ENCODE data around the gene CLEC18A.

Gene CLEC18A

DNA sequence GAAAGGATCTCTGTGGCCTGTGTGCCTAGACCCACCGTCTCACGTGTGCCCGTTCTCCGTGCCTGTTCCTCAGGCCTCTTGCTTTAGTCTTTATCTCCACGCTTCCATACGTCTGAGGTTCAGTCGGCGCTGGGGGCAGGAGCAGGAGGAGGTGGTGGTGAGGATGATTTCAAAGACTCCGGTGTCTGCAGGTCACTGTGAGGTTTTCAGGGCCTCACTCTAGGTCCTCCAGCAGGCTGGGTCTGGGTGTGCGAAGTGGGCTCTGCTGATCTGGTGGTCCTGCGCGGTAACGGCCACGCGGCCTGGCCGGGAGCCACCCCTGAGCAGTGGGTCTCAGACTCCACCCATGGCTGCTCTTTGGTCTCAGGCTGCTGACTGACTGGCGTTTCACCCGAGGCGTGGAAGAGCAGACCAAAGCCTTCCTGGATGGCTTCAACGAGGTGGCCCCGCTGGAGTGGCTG, 14.4 kb upstream of the CLEC18A start:
- DNase-seq (ENCODE audit: low read depth, low spot score) = no peak
- no peak overlapping the region for H3K4me3 ChIP-seq (ENCODE audit: low read depth, low read length)
- ChIA-PET POLR2A (no interaction called here), CTCF (interaction anchor here (0.7 to 23.1 kb wide), 10 partner anchors 9 to 214 kb away, joined by 3 to 598 read pairs (median 3); partner anchors contain the start of gene NOB1)
- TF ChIP-seq, protein P1, sequence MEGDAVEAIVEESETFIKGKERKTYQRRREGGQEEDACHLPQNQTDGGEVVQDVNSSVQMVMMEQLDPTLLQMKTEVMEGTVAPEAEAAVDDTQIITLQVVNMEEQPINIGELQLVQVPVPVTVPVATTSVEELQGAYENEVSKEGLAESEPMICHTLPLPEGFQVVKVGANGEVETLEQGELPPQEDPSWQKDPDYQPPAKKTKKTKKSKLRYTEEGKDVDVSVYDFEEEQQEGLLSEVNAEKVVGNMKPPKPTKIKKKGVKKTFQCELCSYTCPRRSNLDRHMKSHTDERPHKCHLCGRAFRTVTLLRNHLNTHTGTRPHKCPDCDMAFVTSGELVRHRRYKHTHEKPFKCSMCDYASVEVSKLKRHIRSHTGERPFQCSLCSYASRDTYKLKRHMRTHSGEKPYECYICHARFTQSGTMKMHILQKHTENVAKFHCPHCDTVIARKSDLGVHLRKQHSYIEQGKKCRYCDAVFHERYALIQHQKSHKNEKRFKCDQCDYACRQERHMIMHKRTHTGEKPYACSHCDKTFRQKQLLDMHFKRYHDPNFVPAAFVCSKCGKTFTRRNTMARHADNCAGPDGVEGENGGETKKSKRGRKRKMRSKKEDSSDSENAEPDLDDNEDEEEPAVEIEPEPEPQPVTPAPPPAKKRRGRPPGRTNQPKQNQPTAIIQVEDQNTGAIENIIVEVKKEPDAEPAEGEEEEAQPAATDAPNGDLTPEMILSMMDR (IDR thresholded peaks at IDR 0.05; ENCODE audit: insufficient read depth, low read length, missing control alignments) = no peak

DNA sequence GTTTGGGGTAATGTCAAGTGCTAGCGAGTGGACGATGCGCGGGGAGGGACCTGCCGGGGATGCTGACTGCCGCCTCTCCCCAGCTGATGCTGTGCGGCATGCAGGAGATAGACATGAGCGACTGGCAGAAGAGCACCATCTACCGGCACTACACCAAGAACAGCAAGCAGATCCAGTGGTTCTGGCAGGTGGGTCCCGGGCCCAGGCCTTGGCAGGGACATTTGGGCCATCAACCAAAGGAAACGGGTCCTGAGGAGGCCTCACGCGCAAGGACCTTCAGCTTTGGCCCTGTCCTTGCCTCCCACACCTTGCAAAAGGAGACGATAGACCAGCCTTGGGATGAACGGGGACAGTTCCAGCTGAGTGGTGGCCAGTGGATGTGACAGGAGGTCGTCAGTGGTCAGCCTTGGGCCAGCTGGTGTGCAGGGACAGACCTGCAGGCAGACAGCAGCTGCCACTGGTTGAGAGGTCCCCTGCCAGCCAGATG, 13.6 kb upstream of the CLEC18A start:
- POLR2A ChIA-PET = no interaction called here
- no peak for DNase-seq (ENCODE audit: low read depth, low spot score)
- H3K4me3 ChIP-seq (ENCODE audit: low read depth, low read length) = no peak overlapping the region
- TF ChIP-seq, protein P1 (IDR thresholded peaks at IDR 0.05; ENCODE audit: insufficient read depth, low read length, missing control alignments) = peak; percentile 57
- CTCF ChIA-PET = interaction anchor here (0.7 to 23.1 kb wide), 11 partner anchors 9 to 215 kb away, joined by 3 to 598 read pairs (median 3); partner anchors contain the start of gene NOB1

DNA sequence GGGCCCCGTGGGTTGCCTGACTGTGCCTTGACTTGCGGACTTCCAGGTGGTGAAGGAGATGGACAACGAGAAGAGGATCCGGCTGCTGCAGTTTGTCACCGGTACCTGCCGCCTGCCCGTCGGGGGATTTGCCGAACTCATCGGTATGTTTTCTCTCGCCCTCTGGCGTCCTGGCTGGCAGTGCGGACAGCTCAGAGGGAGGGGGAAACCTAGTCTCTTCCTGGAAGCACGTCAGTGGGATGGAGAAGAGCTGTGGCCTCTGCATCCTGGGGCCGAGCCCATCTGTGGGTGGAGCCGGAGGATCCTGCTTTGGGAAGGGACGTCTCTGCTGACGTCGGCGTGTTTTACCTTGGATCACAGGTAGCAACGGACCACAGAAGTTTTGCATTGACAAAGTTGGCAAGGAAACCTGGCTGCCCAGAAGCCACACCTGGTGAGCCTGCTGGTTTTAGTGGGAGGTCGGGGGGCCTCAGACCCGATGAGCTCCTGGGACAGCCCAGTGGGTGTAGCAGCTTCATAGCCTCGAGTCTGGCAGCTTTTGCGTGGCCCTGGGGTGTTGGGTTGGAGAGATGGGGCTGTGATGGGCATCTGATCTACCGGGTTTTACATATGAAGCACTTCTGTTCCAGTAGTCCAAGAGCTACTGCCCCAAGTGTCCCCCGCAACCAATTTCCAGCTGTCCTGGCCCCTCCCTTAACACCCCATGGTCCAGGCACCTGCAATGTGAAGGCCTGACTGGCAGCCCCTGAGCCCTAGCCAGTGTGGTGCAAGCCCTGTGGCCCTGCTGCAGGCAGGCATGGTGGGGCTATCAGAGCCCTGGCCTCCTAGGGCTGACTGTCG, 11.9 kb upstream of the CLEC18A start:
- H3K4me3 ChIP-seq (ENCODE audit: low read depth, low read length) = no peak overlapping the region
- DNase-seq (ENCODE audit: low read depth, low spot score) = no peak
- ChIA-PET CTCF (interaction anchor here (1.0 to 23.1 kb wide), 3 partner anchors 11 to 184 kb away, joined by 3 to 598 read pairs (median 72); partner anchors contain the start of gene NOB1), POLR2A (no interaction called here)
- TF ChIP-seq, protein P1 (IDR thresholded peaks at IDR 0.05; ENCODE audit: insufficient read depth, low read length, missing control alignments) = no peak

DNA sequence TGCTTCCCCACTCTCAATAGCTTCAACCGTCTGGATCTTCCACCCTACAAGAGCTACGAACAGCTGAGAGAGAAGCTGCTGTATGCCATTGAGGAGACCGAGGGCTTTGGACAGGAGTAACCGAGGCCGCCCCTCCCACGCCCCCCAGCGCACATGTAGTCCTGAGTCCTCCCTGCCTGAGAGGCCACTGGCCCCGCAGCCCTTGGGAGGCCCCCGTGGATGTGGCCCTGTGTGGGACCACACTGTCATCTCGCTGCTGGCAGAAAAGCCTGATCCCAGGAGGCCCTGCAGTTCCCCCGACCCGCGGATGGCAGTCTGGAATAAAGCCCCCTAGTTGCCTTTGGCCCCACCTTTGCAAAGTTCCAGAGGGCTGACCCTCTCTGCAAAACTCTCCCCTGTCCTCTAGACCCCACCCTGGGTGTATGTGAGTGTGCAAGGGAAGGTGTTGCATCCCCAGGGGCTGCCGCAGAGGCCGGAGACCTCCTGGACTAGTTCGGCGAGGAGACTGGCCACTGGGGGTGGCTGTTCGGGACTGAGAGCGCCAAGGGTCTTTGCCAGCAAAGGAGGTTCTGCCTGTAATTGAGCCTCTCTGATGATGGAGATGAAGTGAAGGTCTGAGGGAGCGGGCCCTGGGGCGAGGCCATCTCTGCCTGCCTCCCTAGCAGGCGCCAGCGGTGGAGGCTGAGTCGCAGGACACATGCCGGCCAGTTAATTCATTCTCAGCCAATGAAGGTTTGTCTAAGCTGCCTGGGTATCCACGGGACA, 11.1 kb upstream of the CLEC18A start:
- TF ChIP-seq, protein P1 (IDR thresholded peaks at IDR 0.05; ENCODE audit: insufficient read depth, low read length, missing control alignments) = no peak
- no peak overlapping the region for H3K4me3 ChIP-seq (ENCODE audit: low read depth, low read length)
- CTCF ChIA-PET = interaction anchor here (1.0 to 23.1 kb wide), 3 partner anchors 12 to 185 kb away, joined by 3 to 598 read pairs (median 72); partner anchors contain the start of gene NOB1
- DNase-seq (ENCODE audit: low read depth, low spot score) = no peak
- POLR2A ChIA-PET = no interaction called here

DNA sequence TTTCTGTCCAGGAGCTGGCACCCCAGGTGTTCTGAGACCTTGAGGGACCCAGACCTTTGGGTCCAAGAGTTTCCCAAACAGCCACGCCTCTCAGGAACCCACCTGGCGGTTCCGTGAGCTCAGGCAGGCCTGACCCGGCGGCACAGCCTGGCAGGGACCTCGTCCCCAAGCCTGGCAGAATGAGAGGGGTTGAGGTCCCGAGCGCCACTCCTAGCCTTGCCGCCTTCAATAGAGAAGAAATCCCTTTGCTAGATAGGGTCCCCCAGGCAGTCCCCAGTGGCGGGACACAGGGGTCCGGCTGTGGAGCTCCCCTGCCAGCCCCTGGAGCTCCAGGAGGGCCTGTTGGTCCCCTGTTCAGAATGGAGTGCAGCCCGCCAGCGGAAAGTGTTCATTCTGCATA, 10.5 kb upstream of the CLEC18A start:
- ChIA-PET CTCF (interaction anchor here (7.9 to 23.1 kb wide), 2 partner anchors 13 to 144 kb away, joined by 72 to 598 read pairs; no protein-coding TSS in a partner anchor), POLR2A (no interaction called here)
- no peak for DNase-seq (ENCODE audit: low read depth, low spot score)
- TF ChIP-seq, protein P1 (IDR thresholded peaks at IDR 0.05; ENCODE audit: insufficient read depth, low read length, missing control alignments) = no peak
- no peak overlapping the region for H3K4me3 ChIP-seq (ENCODE audit: low read depth, low read length)
